Stimulated activated CD4-positive, alpha-beta T cell treated with anti-CD3 and anti-CD28 coated beads, TNF-alpha, amount 100 ng/mL, for 4 hours (primary cell): ENCODE measurements around the gene CCDC178.

Source experiments
- DNase-seq, 3 experiments: peaks; one replicate each; pipeline ENCODE4 v3.0.0-alpha.2; 2020; ENCODE audit warnings: low read depth in 3 of 3

The CCDC178 gene

DNA sequence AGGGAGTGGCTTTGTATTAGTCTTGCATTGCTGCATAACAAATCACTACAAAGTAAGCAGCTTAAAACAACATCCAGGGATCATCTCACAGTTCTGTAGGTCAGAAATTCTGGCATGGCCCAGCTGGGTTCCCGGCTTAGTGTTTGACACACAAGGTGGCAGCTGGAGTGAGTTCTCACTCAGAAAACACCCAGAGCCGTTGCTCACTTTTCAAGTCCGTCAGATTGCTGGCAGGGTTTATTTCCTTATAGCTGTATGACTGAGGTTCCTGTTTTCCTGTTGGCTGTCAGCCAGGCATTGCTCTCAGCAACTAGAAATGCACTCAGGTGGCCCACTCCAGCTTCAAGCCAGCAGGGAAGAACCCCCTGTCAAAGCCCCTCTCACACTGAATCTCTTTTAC lies 324.1 kb downstream of the CCDC178 start:
- DNase-seq: no peak

DNA sequence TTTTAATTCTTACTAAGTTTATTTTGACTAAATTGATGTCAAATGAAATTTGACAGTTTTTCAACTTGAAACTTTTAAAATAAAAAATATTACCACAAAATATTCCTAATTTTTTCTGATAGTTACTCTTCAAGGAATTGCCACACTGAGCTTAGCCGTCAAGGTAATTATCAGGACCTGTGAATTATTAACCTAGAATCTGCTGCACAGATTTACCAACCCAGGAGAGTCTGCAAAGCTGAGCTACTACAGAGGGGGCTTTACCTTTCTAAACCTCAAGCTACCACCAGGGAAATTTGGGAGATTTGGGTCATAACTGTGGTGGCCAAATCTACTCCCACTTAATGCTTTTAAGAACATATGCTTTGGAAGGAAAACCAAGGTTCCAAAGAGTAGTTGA lies 324.6 kb downstream of the CCDC178 start:
- DNase-seq: no peak

DNA sequence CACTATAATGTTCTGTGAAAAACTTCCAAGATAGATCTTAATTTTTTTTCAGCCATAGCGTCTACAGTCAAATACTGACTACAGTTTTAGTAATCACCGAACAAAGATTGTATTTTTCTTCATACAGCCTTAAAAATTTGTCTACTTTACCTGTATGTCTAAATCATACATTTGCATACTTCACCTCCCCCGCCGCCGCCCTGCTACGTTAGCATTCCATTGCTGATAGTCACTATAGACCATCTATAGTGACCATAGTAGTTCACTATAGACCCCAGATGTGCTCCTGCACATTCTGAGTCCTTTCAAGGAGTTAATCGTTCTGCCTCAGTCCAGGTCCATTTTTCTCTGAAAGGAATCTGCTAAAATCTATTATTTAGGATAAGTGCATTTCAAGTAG lies 325.0 kb downstream of the CCDC178 start:
- DNase-seq: no peak

GRCh38 chr18:33114749-33115148 lies 325.8 kb downstream of the CCDC178 start:
- no peak for DNase-seq

DNA sequence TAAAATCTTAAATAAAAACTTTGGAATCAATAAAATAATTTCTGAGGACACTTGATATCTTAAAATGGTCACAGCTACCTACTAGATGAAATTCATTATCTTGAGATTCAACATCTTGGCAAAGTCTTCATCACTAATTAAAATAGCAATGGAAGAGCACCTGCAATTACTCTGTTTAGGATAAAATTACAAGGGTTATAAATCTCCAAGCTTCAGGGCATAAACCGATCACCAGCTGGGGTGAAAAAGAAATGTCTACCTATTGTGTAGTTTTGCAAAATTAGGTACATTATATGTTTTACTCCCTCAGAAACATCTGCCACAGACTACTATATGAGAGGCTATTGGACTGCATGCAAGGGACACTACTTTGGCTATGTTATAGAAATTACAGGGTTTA lies 327.1 kb downstream of the CCDC178 start:
- DNase-seq: no peak

DNA sequence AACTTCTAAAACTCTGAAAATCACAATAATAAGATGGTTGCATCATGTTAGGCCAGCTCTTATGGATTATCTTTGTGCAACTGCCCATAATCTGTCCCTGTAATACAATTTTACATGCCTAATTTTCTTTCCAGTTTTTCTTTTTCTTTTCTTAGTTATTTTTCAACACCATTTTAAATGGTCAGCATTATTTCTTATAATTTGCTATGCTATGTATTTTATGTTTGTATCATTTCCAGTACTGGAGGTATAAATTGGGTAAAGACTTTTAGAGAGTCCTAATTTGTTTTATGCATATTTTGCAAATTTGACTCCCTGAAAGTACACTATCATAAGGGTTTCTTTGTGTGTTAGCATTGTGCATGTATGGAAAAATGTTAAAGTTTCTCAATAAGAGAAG lies 333.0 kb downstream of the CCDC178 start:
- no peak for DNase-seq

DNA sequence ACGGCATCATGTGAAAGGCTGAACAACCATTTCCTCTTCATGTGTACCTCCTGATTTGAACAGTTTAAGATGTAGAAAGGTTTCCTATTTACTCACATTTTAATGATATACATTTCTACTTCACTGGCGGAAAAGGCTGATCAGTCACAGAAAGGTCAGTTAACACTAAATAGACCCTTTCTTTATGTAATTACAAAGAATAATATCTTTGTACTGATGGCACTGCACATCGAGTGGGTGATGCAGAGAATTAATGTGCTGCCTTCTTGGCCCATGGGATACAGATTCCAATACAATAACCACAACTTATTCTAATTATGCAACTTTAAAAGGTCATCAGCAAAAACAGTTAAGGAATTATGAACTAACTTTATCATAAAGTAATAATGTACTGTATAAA lies 339.2 kb downstream of the CCDC178 start:
- no peak for DNase-seq

- DNase-seq: no peak
These were observed 340.9 kb downstream of the CCDC178 start for GRCh38 chr18:33099626-33100025.

GRCh38 chr18:33097126-33097525 lies 343.4 kb downstream of the CCDC178 start:
- no peak for DNase-seq

- DNase-seq: no peak
These were observed 350.1 kb downstream of the CCDC178 start for GRCh38 chr18:33090461-33090860.

DNA sequence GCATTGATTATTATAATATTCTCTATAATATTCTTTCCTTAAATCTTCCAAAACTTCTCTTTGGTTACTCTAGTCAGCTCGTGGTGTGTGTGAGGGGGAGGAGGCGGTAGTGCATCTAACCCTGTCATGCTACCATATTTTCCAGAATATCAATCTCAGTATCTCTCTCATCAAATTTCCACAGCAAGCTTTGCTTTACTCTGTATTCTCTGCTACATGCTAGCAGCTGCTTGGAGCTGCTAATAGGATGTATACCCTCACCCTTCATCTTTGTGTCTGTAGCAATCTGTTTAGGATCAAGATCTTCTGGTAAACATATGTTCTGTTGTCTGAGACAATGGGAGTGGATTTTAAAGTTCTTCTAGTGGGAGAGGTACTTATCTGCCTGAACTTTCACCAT lies 363.9 kb downstream of the CCDC178 start:
- no peak for DNase-seq

DNA sequence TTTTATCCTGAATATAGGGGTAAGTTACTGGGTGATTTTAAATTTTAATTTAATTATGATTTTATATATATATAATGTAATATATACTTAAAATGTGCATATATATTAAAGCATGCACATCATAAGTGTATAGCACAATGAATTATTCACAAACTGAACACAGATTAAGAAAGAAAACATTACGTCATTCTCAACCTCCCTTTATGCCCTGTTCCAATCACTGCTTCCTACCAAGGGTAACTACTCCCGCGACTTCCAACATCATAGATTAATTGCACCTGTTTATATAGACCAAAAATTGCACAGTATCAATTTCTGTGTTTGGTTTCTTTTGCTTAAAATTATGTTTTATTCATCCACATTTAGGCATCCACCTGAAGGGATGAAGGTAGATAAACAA lies 366.4 kb downstream of the CCDC178 start:
- DNase-seq: no peak

- no peak for DNase-seq
These were observed 377.6 kb downstream of the CCDC178 start for GRCh38 chr18:33062834-33063364.

DNA sequence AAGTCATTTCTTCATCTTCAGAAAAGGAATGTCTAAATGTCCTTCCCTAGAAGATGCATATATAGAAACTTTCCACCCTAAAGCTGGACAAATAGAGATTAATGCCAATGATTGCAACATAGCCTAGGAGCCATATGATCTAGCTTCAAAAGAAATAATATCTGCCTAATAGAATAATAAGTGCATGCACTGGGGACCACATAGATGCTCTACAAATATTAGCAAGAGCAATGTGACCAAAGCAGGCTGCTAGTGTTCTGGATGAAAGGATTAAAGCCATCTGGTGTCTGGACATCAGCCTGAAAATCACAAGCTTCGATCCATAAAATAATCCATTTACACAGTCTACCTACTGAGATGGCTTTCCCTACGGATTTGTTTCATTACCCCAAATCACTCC lies 387.6 kb downstream of the CCDC178 start:
- no peak for DNase-seq

DNA sequence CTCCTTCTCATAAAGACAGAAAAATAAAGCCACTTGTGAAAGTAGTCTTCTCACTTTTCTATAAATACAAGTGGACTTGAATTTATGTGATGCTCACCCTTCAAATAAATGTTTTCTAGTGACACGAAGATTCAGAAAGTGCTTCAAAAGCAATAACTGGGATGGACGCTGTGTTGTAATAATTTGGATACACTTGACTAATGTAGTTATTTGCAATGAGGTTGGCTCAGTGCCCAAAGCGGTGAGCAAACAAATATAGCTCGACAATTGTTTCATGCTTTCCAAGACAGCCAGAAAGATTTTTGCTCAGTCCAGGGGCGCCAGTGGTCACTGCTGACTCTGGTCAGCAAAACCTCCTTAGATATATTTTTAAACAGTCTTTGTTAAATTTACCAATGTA lies 389.1 kb downstream of the CCDC178 start:
- no peak for DNase-seq

GRCh38 chr18:33040213-33040612 lies 400.3 kb downstream of the CCDC178 start:
- no peak for DNase-seq

GRCh38 chr18:33034945-33035344 lies 405.6 kb downstream of the CCDC178 start:
- no peak for DNase-seq

GRCh38 chr18:33034212-33034611 lies 406.3 kb downstream of the CCDC178 start:
- no peak for DNase-seq

DNA sequence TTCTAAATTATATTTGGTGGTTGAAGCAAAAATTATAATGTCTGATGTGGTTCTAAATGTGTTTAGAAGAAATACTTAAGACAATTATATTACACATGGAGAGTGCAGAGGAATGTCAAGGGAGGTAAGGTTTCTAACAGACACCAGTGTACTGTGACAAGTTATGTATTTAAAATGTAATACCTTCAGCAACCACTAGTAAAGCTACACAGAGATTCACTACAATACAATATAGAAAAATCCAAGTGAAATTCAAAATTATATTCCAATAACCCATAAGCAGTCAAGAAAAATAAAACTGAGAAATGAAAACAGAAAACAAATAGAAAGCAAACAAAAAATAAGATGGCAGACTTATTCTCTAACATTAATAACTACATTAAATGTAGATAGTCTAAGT lies 418.2 kb downstream of the CCDC178 start:
- no peak for DNase-seq

DNA sequence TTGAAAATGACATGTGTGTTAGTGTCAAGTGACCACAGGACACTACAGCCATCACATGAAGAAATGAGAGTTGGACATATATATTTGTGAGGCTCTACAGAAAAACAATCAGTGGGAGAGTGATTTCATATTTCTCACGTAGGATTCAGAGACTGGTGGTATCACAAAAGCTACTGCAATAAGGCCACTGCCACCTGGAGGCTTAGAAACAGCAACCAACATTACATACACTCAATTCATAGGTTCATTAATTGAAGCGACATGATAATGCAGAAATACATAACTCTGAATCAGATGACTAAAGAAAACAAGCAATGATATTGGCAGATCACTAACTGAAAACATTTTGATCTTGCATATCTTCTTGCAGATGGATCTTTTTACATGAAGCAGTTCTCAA lies 419.6 kb downstream of the CCDC178 start:
- DNase-seq: no peak

DNA sequence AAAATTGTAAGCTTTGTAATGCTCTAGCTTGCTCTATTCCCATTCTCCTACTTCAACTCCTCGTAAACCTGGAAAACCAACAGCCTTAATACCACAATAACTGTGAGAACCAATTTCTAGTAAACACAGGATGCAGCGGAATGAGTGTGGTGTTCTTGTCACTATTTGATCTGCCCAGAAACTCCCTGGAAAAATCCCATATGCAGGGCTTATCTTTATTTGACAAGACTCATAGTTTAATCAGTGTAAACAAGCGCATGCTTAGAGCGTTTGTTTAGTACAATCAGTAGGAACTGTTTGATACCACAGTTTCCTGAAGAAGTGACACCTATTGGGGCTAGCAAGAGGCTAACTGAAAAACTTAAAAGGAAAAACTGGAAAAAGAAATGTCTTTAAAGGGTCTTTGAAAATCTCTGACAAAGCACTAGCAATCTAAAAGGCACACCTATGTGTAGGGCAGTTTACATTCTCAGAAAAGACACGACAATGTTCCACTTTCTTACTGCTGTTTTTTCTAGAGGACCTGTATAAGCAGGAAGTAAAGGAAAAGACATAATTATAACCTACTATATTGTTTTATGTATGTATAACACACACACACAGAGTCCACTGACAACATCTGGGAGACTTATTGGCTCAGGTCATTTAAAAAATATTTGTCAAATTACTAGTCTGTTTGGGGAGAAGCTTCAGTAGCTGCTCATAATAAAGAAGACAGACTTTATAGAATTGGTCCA lies 426.3 kb downstream of the CCDC178 start:
- DNase-seq: no peak

- no peak for DNase-seq
These were observed 430.4 kb downstream of the CCDC178 start for GRCh38 chr18:33010149-33010548.

GRCh38 chr18:32998921-32999320 lies 441.6 kb downstream of the CCDC178 start:
- no peak for DNase-seq

DNA sequence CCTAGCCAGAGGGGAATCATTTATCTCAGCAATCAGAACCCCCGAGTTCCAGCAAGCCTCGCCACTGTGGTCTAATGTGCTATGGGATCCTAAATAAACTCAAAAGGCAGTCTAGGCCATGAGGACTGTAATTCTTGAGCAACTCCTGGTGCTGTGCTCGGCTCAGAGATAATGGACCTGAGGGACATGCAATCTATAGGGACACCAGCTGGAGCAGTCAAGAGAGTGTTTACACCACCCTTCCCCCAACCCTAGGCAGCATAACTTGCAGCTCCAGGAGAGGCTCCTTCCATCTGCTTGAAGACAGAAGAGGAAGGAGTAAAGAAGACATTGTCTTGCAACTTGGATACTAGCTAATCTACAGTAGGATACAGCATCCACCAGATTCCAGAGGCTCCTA lies 442.2 kb downstream of the CCDC178 start:
- DNase-seq: no peak
